Keratinocyte (primary cell): Measurements from ENCODE around the gene NAXE. TPM values are rescaled to one million over a fixed set of nuclear protein-coding genes. Genes with fewer than 3 reads are reported as not detected.

Experiments used
- DNase-seq: peaks from one replicate; pipeline ENCODE4 v3.0.0-alpha.2; 2011; ENCODE audit warnings: low read depth, missing footprints, low spot score
- FAIRE-seq: peaks from 2 replicates; lab custom pipeline; 2011; peaks lifted over from hg19 to GRCh38; lab: Jason Lieb, UNC
- H2AFZ ChIP-seq: 2 replicates; pipeline ENCODE4 v1.6.0; 2012; ENCODE audit warnings: low read length, control low read depth, inconsistent platforms; ENCODE audit not compliant: control insufficient read depth
- H3K27ac ChIP-seq: 2 replicates; pipeline ENCODE4 v1.5.1; 2011; ENCODE audit warnings: low read length; ENCODE audit not compliant: control insufficient read depth, insufficient read depth
- H3K27me3 ChIP-seq: 3 replicates; pipeline ENCODE4 v1.6.0; 2011; ENCODE audit warnings: low read length; ENCODE audit not compliant: control insufficient read depth, insufficient read depth; ENCODE audit errors: extremely low read depth
- H3K36me3 ChIP-seq, 2 experiments: 2 replicates in 1 of 2; 3 replicates in 1 of 2; pipeline ENCODE4 v1.5.1; 2011; ENCODE audit warnings: low read length in 2 of 2, mild to moderate bottlenecking in 1 of 2; ENCODE audit not compliant: control insufficient read depth in 2 of 2, insufficient read depth in 2 of 2; ENCODE audit errors: extremely low read depth in 1 of 2
- H3K4me1 ChIP-seq: 3 replicates; pipeline ENCODE4 v1.5.1; 2011; ENCODE audit warnings: low read length; ENCODE audit not compliant: control insufficient read depth, insufficient read depth; ENCODE audit errors: extremely low read depth
- H3K4me2 ChIP-seq: 3 replicates; pipeline ENCODE4 v1.6.0; 2011; ENCODE audit warnings: low read depth, low read length; ENCODE audit not compliant: control insufficient read depth, insufficient read depth; ENCODE audit errors: extremely low read depth
- H3K4me3 ChIP-seq, 3 experiments: fragments of 200-600 bp in 1 of 3; sonication (generic) in 1 of 3; 2 replicates in 2 of 3; 3 replicates in 1 of 3; pipeline ENCODE4 v1.5.1; 2011 to 2016; ENCODE audit warnings: low read length in 3 of 3, mild to moderate bottlenecking in 3 of 3, control low read depth in 2 of 3, inconsistent platforms in 1 of 3, low read depth in 1 of 3, mixed read lengths in 1 of 3, mixed run types in 1 of 3, moderate library complexity in 1 of 3; ENCODE audit not compliant: control insufficient read depth in 2 of 3, insufficient read depth in 2 of 3; ENCODE audit errors: extremely low read depth in 1 of 3
- H3K79me2 ChIP-seq: 2 replicates; pipeline ENCODE4 v1.6.0; 2012; ENCODE audit warnings: low read length; ENCODE audit not compliant: control insufficient read depth, insufficient read depth
- H3K9ac ChIP-seq: 3 replicates; pipeline ENCODE4 v1.6.0; 2011; ENCODE audit warnings: low read length; ENCODE audit not compliant: control insufficient read depth, insufficient read depth; ENCODE audit errors: extremely low read depth
- H3K9me1 ChIP-seq: 3 replicates; pipeline ENCODE4 v1.6.0; 2011; ENCODE audit warnings: low read length; ENCODE audit not compliant: control insufficient read depth, insufficient read depth; ENCODE audit errors: extremely low read depth
- H3K9me3 ChIP-seq: 2 replicates; pipeline ENCODE4 v1.5.1; 2012; ENCODE audit warnings: low read depth, low read length; ENCODE audit not compliant: control insufficient read depth
- H4K20me1 ChIP-seq: 3 replicates; pipeline ENCODE4 v1.6.0; 2011; ENCODE audit warnings: low read length; ENCODE audit not compliant: control insufficient read depth, insufficient read depth; ENCODE audit errors: extremely low read depth
- CTCF ChIP-seq, 3 experiments: IDR thresholded peaks in 1 of 3; conservative IDR thresholded peaks in 1 of 3; optimal IDR thresholded peaks in 1 of 3; 2 replicates in 2 of 3; 3 replicates in 1 of 3; pipeline versions ENCODE3 to v1.5.1; 2011; ENCODE audit warnings: low read length in 3 of 3, mild to moderate bottlenecking in 3 of 3, moderate library complexity in 2 of 3, control low read depth in 1 of 3, inconsistent platforms in 1 of 3; ENCODE audit not compliant: insufficient read depth in 2 of 3; ENCODE audit errors: extremely low read depth in 1 of 3
- EZH2 ChIP-seq: IDR thresholded peaks from one replicate; pipeline ENCODE4 v1.6.1; 2012; ENCODE audit warnings: inconsistent platforms, mild to moderate bottlenecking, low read length, moderate library complexity
- dilution Hi-C: fragments of 300-500 bp; cut with MboI; formaldehyde crosslinking; loops from one replicate; pipeline ENCODE4 v1.7.0; 2020; ENCODE audit warnings: low sequenced_read_pairs; ENCODE audit not compliant: extremely low pct_ligation_motif_present
- polyA plus RNA-seq, 5 experiments: library from polyadenylated mRNA; depleted of rRNA in 3 of 5; stranded (reverse) in 3 of 5; stranded (forward) in 1 of 5; unstranded in 1 of 5; fragments of >200 nt; gene quantifications; 1 replicate in 1 of 5; 2 replicates in 3 of 5; 3 replicates in 1 of 5; pipeline versions ENCODE4 v1.2.1 to v1.2.3, GENCODE V29; 2011 to 2012; ENCODE audit warnings: missing spikeins in 2 of 5, low read depth in 1 of 5, low replicate concordance in 1 of 5

The NAXE gene
- polyA plus RNA-seq, 1 donor (not counting 4 experiments of a cell fraction or from before 2014, with no cell fraction given) = 74.7 TPM

GRCh38 chr1:156549390-156549789 is 42.2 kb upstream of the NAXE start:
- dilution Hi-C loops = no loop called here
- no peak for FAIRE-seq
- H3K36me3 ChIP-seq = peaks cover 4 to 36% of the 10 kb centered on the region in 2 experiments

DNA sequence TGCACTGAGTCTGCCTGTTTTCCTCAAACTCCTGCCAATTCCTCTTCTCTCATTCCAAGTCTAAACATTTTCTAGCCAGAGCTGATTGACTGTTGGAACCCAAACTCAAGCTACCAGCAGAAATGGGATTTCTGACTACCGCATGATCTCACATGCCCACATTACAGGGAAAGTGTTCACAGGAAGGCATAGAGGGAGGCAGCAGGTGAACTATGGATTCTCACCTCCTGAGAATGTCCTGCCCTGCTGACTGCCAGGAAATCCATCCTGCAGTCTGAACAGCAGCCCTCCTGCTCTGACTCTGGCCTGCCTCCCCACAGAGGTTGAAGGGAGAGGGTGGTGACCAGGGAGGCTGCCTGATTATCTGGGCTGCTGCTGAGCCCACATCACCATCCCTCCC is 41.7 kb upstream of the NAXE start:
- Histone ChIP-seq H3K9ac (no peak overlapping the region), H3K9me3 (no peaks in the 10 kb centered on the region), H3K9me1 (no peaks in the 10 kb centered on the region), H3K79me2 (no peaks in the 10 kb centered on the region), H4K20me1 (no peaks in the 10 kb centered on the region), H3K27me3 (no peaks in the 10 kb centered on the region), H3K4me2 (no peak overlapping the region), H3K36me3 (peaks cover 4 to 38% of the 10 kb centered on the region in 2 experiments), H2AFZ (no peak overlapping the region), H3K27ac (no peak overlapping the region), H3K4me1 (peaks cover 2% of the 10 kb centered on the region), H3K4me3 (no peak overlapping the region)
- no peak for FAIRE-seq
- no peak for TF ChIP-seq CTCF (optimal IDR thresholded peaks at IDR 0.05 in 1 of 3, IDR thresholded peaks at IDR 0.05 in 1 of 3, conservative IDR thresholded peaks at IDR 0.05 in 1 of 3; ENCODE audit: extremely low read depth in 1 of 3, insufficient read depth in 2 of 3, low read length in 3 of 3)
- TF ChIP-seq EZH2 = no peak
- dilution Hi-C loops = no loop called here
- no peak for DNase-seq

More at GRCh38 chr1:156549390-156549789, 42.2 kb upstream of the NAXE start:
- Histone ChIP-seq H3K4me3 (no peak overlapping the region), H4K20me1 (no peaks in the 10 kb centered on the region), H3K27ac (no peak overlapping the region), H3K9me3 (no peaks in the 10 kb centered on the region), H3K9me1 (no peaks in the 10 kb centered on the region), H3K4me2 (no peak overlapping the region), H3K4me1 (peaks cover 2% of the 10 kb centered on the region), H2AFZ (no peak overlapping the region), H3K27me3 (no peaks in the 10 kb centered on the region), H3K9ac (no peak overlapping the region), H3K79me2 (no peaks in the 10 kb centered on the region)
- no peak for DNase-seq
- TF ChIP-seq CTCF (optimal IDR thresholded peaks at IDR 0.05 in 1 of 3, IDR thresholded peaks at IDR 0.05 in 1 of 3, conservative IDR thresholded peaks at IDR 0.05 in 1 of 3; ENCODE audit: extremely low read depth in 1 of 3, insufficient read depth in 2 of 3, low read length in 3 of 3) = no peak
- no peak for TF ChIP-seq EZH2
